HG02623 (cell line): ENCODE measurements around the gene ZNF415.
"Not testable (repeated sequence)": the region's sequence is repeated elsewhere in the genome, so short reads cannot be mapped to it uniquely, and the experiment has no call there.

Experiments used
- ATAC-seq: cut with Tn5 transposase; IDR thresholded peaks from one replicate; pipeline ENCODE4 v1.9.1; 2021; ENCODE audit warnings: moderate library complexity; ENCODE audit not compliant: unreplicated experiment

The ZNF415 gene

DNA sequence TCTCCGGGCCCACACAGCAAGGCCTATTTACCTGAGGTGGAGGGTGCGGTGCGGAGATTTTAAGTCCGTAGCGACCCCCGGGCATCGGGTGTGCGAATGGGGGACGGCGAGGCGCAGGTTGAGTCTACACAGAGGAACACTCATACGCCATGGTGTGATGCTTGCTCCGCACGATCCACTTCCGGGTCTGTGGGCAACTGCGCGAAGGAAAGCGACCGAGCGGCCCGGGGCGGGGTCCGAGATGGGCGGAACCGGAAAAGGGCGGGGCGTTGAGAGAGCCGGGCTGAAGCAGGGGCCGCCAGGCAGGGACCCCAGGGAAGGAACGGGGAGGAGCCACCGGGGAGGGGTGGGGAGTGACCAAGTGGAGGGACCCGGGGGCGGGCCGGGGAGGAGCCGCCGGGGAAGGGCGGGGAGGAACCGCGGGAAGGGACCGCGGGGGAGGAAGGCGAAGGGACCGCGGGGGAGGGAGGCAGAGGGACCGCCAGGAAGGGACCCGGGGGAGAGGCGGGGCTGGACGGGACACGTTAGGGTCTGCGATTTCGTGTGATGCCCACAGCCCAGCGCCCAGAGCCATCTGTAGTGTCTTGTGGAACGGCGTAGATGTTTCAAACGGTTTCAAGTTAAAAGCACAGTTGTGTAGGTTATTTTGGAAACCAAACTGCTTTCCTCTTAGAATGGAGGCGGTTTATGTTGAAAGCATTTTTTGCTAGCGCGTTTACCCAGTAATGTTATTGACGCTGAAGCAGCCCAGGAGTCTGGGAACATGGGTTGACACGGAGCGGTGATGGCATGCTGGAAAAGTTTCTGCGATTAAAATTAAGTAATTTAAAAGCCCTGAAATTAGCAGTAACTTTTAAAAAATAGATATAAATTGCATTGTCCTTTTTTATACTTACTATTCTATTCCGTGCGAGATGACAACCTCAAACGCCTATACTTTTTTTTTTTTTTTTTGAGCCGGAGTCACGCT is 29.2 kb downstream of the ZNF415 start, which contains the start of gene ZNF160:
TSS of gene ZNF160 (minus strand) at position 189 of the 970 bp plus-strand sequence. CDS start 17,146 bp downstream, outside the sequence.
- ATAC-seq, result peak; percentile 93

DNA sequence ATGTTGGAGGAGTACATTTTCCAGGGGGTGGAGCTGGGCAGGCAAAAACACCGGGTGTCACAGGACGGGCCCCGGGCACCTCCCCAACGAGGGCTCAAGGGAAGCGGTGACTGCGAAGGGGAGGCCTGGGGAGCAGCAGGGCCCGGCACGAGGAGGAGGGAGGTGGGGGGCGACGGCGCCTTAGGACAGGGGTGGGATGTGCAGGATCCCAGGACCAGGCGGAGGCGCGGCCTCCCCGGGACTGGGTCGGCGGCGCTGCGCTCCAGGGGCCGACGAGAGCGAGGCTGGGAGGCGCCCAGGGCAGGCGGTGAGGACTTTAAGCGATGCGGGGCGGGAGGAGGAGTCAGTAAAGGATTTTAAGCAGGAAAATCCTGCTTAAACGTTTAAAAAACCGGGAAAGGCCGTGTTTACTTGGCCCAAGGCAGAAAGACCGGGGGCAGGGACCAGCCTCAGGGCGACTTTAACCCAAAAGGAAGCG is 29.9 kb downstream of the ZNF415 start:
- ATAC-seq, result peak; percentile 11

DNA sequence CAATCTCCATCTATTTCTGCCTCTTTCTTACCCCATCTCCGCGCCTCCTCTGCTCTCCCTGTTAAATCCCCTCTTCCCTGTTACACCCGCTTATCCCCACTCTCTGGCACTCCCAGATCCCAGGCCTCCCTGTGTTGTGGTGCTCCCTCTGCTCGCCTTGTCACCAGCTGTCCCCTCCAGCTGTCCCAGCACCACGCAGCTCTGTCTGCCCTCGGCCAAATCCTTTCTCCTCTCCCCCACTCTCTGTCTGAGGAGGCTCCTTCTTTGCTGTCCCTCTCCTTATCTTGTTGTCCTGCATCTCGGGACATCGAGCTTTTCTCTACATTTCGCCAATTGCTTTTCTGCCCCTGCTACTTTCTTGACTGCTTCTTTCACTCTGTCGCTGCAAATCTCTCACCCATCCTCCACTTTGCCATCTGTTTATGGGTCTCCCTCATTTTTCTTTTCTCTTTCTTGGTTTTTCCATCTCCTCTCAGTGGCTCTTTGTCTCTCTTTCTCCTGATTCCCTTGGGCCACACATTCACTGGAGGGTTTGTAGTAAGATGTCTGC is 30.4 kb downstream of the ZNF415 start:
- no peak for ATAC-seq

DNA sequence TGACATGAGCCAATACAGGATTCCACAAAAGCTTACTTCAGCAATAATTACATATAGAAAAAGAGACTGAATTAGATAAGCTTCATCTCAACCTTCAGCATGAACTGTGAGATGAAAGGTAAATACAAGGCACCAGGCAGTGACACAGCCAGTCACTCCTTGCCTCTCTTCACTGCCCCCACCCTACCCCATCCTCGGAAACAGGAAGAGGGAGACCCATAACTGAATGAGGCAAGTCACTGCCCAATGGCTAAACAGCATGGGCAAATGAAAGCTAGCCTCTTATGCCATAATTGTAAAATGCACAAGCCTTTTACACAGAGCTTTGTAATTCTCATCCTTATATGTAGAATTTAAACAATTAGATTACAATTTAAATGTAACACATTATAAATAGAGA is 31.2 kb downstream of the ZNF415 start:
- no peak for ATAC-seq

DNA sequence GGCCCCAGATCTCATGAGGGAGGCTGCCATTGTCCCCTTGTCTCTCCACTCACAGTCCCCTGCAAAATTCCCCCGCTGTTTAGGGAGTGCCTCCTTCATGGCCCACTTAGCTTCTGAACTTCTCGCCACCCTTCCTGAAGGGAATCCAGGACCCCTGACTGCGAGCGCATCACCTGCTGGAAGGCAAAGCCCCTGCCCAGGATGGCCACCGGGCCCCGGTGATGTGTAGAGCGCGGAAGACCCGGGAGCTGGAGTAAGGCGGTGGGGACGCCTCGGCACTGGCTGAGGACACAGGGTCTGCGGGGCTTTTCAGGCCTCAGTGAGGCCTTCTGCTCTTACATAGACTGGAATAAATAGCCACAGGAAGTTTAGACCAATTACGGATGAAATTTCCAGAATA is 34.1 kb downstream of the ZNF415 start:
- not testable (repeated sequence) for ATAC-seq

DNA sequence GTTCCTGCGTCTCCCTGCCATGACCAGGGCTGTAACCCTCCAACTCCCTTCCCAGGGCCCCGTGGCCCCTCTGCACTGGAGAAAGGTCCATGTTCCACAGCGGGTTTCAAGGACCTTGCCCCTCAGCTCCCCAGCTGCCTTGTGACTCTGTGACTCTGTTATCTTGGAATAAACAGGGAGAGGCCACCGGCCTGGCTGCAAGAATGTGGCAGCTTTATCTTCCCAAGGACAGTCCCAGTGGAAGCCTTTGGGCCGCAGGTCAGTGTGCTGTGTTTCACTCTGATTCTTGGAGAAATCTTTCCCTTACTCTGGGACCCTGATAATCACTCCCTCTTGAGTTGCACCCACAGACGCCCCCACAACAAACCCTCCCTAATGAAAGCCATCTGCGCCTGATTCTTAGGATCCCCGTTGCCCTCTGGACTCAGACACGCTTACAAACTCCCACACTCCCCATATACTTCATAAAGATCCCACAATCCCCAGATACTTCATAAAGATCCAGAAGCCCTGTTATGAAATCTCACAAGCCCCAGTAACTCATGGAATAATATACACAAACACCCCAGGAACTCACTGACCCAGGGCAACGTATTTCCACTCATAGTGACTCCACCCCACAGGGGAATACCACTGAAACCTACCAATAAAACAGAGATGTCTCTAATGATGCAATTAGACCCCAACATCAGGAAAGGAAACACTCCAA is 35.6 kb downstream of the ZNF415 start:
- not testable (repeated sequence) for ATAC-seq

DNA sequence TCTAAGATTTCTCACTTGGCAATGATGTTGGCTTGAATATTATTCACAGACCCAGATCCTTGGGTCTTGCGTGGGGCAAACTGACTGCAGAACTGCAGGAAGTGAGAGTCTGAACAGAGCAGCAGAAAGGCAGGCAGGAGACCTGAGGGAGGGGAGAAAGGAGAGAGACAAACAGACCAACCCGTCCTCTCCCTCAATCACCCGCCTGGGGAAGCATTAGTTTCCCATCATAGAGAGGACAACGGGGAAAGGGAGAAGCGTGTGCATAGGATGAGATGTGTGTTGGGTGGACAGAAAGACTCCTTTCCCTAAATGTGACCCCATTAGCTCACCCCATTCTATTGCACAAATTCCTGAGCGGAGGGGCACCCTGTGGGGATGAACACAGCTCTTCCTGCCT is 36.1 kb downstream of the ZNF415 start:
- ATAC-seq, result not testable (repeated sequence)

DNA sequence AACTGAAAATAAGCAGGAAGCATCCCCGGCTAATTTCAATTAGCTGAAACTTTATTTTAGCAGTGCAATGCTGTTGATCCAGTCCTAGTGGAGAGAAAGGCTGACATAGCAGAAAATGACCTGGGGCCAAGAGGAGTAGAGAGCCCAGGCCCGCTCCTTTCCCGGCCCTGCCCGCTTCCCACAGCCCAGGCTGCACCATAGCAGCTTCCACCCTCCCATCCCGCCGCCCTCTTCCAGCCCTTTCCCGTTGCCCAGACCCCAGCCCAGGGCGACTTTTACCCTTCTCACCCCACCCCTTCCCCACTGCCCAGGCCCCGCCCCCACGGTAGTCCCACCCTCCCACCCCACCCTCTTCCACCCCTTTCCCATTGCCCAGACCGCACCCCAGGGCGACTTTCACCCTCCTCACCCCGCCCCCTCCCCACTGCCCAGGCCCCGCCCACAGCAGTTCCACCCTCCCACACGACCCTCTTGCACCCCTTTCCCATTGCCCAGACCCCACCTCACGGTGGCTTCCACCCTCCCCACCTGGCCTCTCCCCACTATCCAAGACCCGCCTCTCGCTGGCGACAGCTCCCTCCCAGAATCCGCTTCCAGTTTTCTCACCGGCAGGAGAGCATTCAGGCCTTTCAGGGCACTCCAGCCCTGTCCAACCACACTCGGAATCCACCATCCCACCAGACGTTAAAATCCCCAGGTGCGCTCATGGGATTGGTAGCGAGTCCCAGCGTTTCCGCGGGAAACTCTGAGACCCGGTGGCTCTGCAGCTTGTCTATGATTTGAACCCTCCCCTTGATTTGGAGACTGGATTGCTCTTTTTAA is 37.7 kb downstream of the ZNF415 start:
- no peak for ATAC-seq

DNA sequence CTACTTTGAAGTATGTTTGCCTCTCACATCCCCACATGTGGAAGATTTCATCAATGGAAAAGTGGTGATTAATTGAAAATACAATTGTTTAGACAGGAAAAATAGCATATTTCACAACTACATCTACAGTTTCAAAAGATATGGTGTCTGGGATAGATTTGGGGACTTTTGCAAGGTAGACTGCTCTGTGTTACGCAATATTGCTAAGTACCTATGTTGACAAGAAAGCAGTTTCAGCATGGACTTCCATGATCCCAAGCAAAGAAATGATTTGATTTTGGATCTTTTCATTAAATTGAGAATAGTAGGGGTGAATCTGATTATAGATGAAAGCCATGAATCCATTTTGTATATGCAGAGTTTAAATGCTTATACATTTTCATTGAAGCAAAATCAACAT is 40.0 kb downstream of the ZNF415 start:
- ATAC-seq, result no peak

DNA sequence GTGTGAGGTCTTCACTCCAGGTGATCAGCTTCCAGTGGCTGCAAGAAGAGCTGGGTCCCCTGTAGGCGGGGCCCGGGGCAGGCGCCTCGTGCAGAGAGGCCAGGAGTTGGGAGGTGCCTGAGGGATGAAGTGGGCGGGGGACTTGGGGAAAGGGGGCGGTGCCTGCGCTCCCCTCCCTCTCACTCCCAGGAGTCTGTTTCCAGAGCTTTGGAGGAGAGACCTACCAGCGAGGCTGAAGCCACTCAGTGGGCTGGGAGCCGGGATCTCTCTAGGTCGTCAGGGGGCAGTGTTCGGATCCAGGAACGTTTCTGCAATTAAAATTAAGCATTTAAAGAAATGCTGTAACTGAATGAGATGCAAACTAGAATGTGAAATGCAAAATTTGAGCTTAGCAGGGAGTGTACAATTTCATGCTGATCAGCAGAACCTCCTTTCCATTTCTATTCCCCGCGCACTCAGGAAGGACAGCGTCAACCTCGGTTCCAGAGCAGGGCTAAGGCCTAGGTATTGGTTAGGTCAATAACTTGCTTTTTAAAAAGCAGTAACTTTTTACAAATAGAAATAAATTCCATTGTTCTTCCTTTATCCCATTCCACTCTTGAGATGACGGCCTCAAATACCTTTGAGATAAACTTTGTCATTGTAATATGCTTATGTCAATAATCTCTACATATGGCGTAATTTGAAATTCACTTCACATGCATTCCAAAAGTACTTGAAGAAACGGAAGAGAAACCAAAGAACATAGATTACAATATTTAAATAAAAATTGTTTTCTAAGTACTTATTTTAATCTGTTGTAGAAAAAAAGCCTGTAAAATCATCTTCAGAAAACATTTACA is 41.1 kb downstream of the ZNF415 start:
- ATAC-seq, result no peak

DNA sequence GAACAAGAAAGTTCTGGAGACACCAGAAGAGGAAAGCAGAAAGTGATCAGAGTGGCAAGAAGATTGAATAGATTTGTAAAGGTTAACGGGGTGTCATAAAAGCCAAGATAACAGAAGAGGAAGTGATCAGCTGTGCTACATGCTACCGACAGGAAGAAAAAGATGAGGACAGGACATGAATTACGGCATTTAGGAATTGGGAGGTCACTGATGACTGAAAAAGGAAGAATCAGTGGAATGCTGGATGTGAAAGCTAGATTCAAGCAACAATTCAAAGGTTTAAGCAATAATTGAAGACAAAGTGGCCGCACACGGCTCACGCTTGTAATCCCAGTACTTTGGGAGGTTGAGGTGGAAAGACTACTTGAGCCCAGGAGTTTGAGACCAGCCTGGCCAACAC is 44.6 kb downstream of the ZNF415 start:
- ATAC-seq, result no peak

DNA sequence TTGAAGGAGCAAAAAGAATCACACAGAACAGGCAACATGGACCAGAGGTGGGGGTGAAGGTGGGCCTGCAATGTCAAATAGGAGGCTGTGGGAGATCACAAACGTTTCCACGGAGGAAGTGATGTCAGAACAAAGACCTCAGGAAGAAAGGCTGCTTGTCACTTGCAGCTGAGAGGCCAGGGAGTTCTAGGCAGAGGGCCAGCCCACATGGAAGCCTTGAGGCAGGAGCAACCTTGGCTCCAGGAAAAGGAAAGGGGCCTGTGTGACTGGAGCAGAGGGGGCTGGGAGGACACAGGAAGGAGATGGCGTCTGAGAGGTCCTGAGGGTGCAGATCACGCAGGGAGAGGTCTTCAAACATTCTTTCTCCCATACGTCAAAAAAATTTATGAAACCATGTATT is 45.8 kb downstream of the ZNF415 start:
- ATAC-seq, result no peak

DNA sequence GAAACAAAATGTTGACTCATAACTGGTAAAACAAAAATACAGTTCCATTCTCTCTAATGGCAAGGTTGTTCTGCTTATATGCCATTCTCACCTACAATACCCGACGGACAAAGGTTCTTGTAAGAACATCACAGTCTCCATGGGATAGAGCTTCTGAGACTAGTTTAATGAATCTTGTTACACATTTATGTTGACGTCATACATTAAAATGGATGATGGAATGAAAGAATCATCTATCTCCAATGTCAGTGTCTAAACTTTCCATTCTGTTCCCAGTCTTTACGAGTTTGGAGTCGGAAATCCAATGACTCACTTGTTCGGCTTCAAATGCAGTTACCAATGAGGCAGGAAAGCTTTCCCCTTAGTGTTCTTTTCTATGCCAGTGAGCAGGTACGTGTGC is 47.2 kb downstream of the ZNF415 start:
- no peak for ATAC-seq

DNA sequence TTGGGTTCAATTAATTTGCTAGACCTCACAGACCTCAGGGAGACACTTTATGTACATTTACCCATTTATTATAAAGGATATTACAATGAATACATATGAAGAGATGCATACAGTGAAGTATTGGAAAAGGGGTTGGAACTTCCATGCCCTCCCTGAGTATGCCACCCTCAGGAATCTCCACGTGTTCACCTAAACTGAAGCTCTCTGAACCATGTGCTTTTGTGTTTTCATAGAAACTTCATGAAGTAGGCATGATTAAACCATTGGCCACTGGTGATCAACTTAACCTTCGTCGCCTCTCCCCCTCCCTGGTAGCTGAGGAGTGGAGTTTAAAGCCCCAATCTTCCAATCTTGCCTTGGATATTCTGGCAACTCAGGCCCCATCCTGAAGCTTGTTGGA is 49.8 kb downstream of the ZNF415 start:
- ATAC-seq, result no peak

DNA sequence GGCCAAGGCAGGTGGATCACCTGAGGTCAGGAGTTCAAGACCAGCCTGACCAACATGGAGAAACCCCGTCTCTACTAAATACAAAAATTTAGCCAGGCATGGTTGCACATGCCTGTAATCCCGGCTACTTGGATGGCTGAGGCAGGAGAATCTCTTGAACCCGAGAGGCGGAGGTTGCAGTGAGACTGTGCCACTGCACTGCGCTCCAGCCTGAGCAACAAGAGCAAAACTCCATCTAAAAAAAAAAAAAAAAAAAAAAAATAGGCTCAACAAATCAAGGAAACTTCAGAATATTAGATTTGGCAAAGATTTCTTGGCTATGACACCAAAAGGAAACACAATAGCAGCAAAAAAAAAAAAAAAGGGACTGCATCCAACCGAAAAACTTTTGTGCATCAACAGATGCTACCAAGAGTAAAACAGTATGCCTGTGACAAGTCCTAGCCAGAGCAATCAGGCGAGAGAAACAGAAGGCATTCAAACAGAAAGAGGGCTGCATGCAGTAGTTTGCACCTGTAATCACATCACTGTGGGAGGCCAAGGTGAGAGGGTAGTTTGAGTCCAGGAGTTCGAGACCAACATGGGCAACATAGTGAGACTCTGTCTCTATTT is 53.3 kb downstream of the ZNF415 start:
- no peak for ATAC-seq

DNA sequence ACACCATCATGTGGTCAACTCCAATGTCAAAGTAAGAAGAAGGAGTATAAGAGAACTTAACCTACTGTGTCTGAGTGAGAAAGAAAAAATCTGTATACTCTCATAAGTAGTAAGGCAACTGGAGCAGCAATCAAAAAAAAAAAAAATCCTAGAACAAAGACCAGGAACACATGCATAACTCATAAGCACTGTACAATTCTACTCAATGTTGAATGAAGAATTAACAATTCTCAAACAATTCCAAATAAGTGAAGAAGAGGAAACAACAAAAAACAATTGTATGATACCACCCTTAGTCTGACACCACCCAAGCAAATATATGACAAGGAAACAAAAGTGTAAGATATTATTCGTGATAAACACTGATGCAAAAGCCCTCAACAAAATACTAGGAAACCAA is 54.0 kb downstream of the ZNF415 start:
- ATAC-seq, result no peak

DNA sequence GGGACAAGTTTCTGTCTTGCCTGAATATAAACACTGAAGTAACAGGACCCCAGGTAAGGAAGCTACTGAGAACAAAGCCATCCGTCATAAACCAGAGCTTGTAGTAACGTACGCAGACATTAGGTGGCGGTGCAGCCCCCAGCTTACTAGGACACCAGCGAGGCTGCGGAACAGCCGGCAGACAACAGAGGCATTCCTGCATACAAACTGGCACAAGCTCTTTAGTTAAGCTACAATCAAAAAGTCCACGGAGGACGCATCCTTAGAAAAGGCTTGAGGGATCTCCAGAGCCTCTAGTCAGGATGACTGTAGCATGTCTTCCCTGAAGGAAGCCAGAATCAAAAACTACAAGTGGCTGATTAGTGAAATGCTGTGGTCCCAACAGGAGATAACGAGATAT is 55.7 kb downstream of the ZNF415 start:
- no peak for ATAC-seq

DNA sequence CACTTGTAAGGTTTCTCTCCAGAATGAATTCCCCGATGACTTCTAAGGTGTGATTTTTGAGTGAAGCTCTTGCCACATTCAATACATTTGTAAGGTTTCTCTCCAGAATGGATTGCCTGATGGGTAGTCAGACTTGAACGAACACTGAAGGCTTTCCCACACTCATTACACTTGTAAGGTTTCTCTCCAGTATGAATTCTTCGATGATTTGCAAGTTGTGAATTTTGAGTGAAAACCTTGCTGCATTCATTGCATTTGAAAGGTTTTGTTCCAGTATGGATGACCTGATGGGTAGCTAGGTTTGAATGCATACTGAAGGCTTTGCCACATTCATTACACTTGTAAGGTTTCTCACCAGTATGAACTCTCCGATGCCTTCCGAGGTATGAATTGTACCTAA is 63.9 kb downstream of the ZNF415 start:
- no peak for ATAC-seq

DNA sequence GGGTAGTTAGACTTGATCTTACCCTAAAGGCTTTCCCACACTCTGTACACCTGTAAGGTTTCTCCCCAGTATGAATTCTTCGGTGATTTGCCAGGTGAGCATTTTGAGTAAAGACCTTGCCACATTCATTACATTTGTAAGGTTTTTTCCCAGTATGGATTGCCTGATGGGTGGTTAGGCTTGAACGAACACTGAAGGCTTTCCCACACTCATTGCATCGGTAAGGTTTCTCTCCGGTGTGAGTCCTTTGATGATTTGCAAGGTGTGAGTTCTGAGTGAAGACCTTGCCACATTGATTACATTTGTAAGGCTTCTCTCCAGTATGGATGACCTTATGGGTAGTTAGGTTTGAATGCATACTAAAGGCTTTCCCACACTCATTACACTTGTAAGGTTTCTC is 64.5 kb downstream of the ZNF415 start:
- no peak for ATAC-seq
